Ascending aorta (tissue), 2 donors: ENCODE data around the gene EIF4G3. TPM values are rescaled to one million over a fixed set of nuclear protein-coding genes. Genes with fewer than 3 reads are reported as not detected.
"Not testable (repeated sequence)": the region's sequence is repeated elsewhere in the genome, so short reads cannot be mapped to it uniquely, and the experiment has no call there.

Source experiments
- DNase-seq, 2 donors: peaks; one replicate each; pipeline ENCODE4 v3.0.0-alpha.2; 2019; ENCODE audit warnings: low spot score in 2 of 2
- H3K27ac ChIP-seq, 2 donors: fragments of 200-600 bp; sonication (generic); one replicate each; pipeline ENCODE4 v1.5.1; 2016 to 2017; ENCODE audit warnings: mild to moderate bottlenecking in 1 of 2
- H3K27me3 ChIP-seq: fragments of 200-600 bp; sonication (generic); one replicate; pipeline ENCODE4 v1.5.1; 2017
- H3K36me3 ChIP-seq, 2 donors: fragments of 200-600 bp; sonication (generic); one replicate each; pipeline ENCODE4 v1.5.1; 2016
- H3K4me1 ChIP-seq, 2 donors: fragments of 200-600 bp; sonication (generic); one replicate each; pipeline ENCODE4 v1.5.1; 2016 to 2017; ENCODE audit warnings: mild to moderate bottlenecking in 1 of 2
- H3K4me3 ChIP-seq, 2 donors: fragments of 200-600 bp; sonication (generic); one replicate each; pipeline ENCODE4 v1.5.1; 2016 to 2017; ENCODE audit warnings: mild to moderate bottlenecking in 1 of 2
- H3K9me3 ChIP-seq, 2 donors: fragments of 200-600 bp; sonication (generic); one replicate each; pipeline ENCODE4 v1.5.1; 2016
- CTCF ChIP-seq, 3 experiments: fragments of 200-600 bp in 2 of 3; fragments of 450-650 bp in 1 of 3; sonication (generic) in 2 of 3; IDR thresholded peaks; one replicate each; pipeline ENCODE4 v1.5.1; 2016 to 2019; ENCODE audit warnings: antibody characterized with exemption in 3 of 3, mild to moderate bottlenecking in 1 of 3, moderate library complexity in 1 of 3
- intact Hi-C: fragments of 100-400 bp; cut with DNase I; formaldehyde crosslinking; loops from one replicate; pipeline ENCODE4 v1.15.1; 2023
- total RNA-seq: library from RNA; depleted of rRNA; stranded (reverse); fragments of >200 nt; gene quantifications from one replicate; pipeline ENCODE4 v1.1.0, GENCODE V29; 2016

EIF4G3 gene
- total RNA-seq, 1 donor from 2014 or later, result 33.7 TPM

GRCh38 chr1:21058035-21058793 is 118.5 kb downstream of the EIF4G3 start:
- Histone ChIP-seq H3K4me3 (no peak overlapping the region), H3K4me1 (no peaks in the 10 kb centered on the region), H3K27me3 (no peaks in the 10 kb centered on the region), H3K36me3 (no peaks in the 10 kb centered on the region), H3K27ac (no peak overlapping the region), H3K9me3 (no peaks in the 10 kb centered on the region)
- no peak for TF ChIP-seq CTCF (IDR thresholded peaks at IDR 0.05)
- intact Hi-C loops, result no loop called here
- DNase-seq, result no peak

- H3K4me3 ChIP-seq, H3K9me3 ChIP-seq, H3K36me3 ChIP-seq, intact Hi-C loops, H3K27ac ChIP-seq, H3K4me1 ChIP-seq, DNase-seq, H3K27me3 ChIP-seq: not testable (repeated sequence)
Observed at GRCh38 chr1:21053189-21053928, 123.3 kb downstream of the EIF4G3 start.

- intact Hi-C loops, result no loop called here
- Histone ChIP-seq H3K9me3 (no peaks in the 10 kb centered on the region), H3K4me3 (no peak overlapping the region), H3K36me3 (no peaks in the 10 kb centered on the region), H3K4me1 (no peaks in the 10 kb centered on the region), H3K27me3 (no peaks in the 10 kb centered on the region), H3K27ac (no peak overlapping the region)
- TF ChIP-seq CTCF (IDR thresholded peaks at IDR 0.05), result no peak
- no peak for DNase-seq
Observed at GRCh38 chr1:21052034-21052433, 124.7 kb downstream of the EIF4G3 start.

- Histone ChIP-seq H3K4me3 (no peak overlapping the region), H3K27me3 (no peaks in the 10 kb centered on the region), H3K9me3 (no peaks in the 10 kb centered on the region), H3K27ac (no peak overlapping the region), H3K4me1 (no peaks in the 10 kb centered on the region), H3K36me3 (no peaks in the 10 kb centered on the region)
- no peak for DNase-seq
- intact Hi-C loops, result no loop called here
- TF ChIP-seq CTCF (IDR thresholded peaks at IDR 0.05), result no peak
Observed at GRCh38 chr1:21051177-21051825, 125.4 kb downstream of the EIF4G3 start.

- no peak for TF ChIP-seq CTCF (IDR thresholded peaks at IDR 0.05)
- Histone ChIP-seq H3K4me3 (no peak overlapping the region), H3K27me3 (no peaks in the 10 kb centered on the region), H3K36me3 (no peaks in the 10 kb centered on the region), H3K27ac (no peak overlapping the region), H3K4me1 (no peaks in the 10 kb centered on the region), H3K9me3 (no peaks in the 10 kb centered on the region)
- DNase-seq, result no peak
- intact Hi-C loops, result no loop called here
Observed at GRCh38 chr1:21050031-21050430, 126.7 kb downstream of the EIF4G3 start.

GRCh38 chr1:21048462-21048861 is 128.2 kb downstream of the EIF4G3 start:
- no peak for TF ChIP-seq CTCF (IDR thresholded peaks at IDR 0.05)
- DNase-seq, result no peak
- Histone ChIP-seq H3K4me1 (no peaks in the 10 kb centered on the region), H3K27ac (no peak overlapping the region), H3K27me3 (no peaks in the 10 kb centered on the region), H3K36me3 (no peaks in the 10 kb centered on the region), H3K9me3 (no peaks in the 10 kb centered on the region), H3K4me3 (no peak overlapping the region)
- intact Hi-C loops, result no loop called here
